HS-5 (cell line): ENCODE data around the gene PRDX5.

Source experiments
- DNase-seq: peaks from one replicate; pipeline ENCODE4 v3.0.0-alpha.2; 2012; ENCODE audit warnings: low read depth

PRDX5 gene

DNA sequence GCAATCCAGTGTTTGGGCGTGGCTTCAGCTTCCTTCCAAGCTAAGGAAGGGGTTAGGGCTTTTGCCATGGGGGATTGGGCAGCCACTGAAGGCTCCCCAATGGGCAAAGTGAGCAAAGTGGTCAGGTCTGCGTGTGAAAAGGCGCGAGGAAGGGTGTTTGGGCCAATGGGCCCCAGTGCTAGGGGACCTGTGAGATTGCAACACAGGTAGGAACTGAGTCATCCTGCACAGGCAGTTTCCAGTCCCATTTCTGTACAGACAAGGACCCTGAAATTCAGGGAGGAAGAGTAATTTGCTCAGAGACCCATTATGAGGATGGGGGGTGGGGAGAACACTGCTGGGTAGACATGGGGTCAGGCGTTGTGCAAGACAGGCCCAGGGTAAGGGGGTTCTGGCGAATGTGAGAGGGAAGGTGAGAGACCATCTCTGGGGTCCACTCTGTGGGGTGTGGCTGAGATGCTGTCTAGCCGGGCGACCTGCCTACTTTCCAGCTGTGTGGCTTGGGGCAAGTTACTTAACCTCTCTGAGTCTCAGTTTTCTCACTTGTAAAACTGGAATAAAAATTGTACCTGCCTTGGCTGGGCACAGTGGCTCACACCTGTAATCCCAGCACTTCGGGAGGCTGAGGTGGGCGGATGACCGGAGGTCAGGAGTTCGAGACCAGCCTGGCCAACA, 29.4 kb downstream of the PRDX5 start:
- DNase-seq: no peak

DNA sequence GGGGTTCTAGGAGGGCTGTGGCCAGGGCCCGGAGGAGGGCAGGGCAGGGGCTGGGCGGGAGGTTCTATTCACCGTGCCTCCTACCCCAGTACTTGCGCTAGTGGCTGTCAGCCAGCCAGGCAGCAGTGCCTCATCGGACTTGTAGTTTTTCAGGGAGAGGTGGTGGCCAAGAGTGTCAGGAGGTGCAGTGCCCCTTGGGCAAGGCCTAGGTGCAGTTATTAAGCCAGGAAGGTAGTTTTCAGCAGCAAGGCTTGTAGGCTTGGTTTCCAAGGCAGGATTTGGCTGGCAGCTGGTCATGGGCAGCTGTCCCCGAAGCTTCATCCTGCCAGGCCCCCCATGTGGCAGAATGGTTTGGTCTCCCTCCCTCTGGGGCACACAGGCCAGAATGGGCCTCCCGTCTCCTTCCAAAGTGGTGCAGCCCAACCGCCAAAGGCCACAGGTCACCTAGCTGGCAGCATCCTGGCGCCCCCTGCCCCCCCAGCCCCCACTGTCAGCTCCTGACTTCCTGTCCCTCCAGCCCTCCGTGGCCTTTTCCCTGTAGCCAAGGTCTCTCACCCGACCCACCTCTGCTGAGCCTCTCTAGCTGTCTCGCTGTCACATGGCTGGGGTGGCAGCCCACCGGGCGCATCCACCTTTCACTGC, 30.6 kb downstream of the PRDX5 start:
- DNase-seq: no peak

GRCh38 chr11:64349025-64349387, 31.1 kb downstream of the PRDX5 start:
- no peak for DNase-seq

GRCh38 chr11:64349404-64349803, 31.5 kb downstream of the PRDX5 start:
- no peak for DNase-seq

GRCh38 chr11:64351136-64351631, 33.3 kb downstream of the PRDX5 start:
- DNase-seq: no peak

DNA sequence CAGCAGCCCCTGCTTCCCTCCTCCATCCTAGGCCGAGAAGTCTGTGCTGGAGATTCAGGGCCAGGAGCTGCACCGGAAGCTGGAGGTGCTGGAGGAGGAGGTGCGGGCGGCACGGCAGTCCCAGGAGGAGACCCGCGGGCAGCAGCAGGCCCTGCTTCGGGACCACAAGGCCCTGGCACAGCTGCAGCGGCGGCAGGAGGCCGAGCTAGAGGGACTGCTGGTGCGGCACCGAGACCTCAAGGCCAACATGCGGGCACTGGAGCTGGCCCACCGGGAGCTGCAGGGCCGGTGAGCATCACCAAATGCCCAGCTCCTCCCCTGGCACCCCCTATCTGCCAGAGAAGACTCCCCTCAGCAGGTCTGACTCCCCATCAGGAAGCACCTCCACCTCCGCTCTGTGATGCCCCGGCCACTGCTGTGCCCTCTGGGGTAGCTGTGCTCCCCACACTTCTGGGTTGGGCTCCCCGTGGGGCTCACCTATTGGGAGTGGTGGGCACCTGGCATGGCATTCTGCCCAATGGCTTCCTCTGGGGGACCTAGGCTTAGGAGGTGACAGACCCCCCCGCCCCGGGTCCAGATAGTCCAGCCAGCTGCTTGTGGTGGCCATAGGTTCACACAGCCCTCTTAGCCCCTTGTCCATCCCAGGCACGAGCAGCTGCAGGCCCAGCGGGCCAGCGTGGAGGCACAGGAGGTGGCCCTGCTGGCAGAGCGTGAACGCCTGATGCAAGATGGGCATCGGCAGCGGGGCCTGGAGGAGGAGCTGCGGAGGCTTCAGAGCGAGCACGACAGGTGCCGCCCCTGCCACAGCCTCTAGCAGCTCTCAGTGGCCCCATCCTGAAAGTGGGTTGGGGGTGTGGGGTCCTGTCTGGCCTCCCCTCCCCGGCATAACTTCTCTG, 34.4 kb downstream of the PRDX5 start:
- no peak for DNase-seq

DNA sequence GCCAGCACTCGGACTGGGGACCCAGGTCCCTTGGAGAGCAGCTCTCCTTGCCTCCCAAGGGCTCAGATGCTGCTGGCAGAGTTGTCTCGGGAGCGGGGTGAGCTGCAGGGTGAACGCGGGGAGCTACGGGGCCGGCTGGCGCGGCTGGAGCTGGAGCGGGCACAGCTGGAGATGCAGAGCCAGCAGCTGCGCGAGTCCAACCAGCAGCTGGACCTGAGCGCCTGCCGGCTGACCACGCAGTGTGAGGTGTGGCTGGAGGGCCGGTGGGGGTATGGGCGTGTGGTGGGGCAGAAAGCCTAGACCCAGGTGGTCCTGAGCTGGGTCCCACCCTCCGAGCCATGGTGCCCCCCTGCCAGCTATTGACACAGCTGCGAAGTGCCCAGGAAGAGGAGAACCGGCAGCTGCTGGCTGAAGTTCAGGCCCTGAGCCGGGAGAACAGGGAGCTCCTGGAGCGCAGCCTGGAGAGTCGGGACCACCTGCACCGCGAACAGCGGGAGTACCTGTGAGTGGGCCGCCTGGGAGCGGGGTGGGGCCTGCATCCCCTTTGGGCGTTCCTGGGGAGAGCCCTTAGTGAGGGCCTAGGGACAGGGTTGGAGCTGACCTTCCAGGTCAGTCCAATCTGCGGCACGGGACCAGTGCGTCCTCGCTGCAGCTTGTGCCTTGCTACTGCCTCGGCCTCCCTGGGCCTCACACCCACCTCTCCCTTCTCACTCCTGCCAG, 35.2 kb downstream of the PRDX5 start:
- no peak for DNase-seq

GRCh38 chr11:64353715-64354506, 36.0 kb downstream of the PRDX5 start:
- DNase-seq: no peak

- peak; percentile 49 for DNase-seq
Observed at GRCh38 chr11:64355078-64355940, 37.4 kb downstream of the PRDX5 start.

DNA sequence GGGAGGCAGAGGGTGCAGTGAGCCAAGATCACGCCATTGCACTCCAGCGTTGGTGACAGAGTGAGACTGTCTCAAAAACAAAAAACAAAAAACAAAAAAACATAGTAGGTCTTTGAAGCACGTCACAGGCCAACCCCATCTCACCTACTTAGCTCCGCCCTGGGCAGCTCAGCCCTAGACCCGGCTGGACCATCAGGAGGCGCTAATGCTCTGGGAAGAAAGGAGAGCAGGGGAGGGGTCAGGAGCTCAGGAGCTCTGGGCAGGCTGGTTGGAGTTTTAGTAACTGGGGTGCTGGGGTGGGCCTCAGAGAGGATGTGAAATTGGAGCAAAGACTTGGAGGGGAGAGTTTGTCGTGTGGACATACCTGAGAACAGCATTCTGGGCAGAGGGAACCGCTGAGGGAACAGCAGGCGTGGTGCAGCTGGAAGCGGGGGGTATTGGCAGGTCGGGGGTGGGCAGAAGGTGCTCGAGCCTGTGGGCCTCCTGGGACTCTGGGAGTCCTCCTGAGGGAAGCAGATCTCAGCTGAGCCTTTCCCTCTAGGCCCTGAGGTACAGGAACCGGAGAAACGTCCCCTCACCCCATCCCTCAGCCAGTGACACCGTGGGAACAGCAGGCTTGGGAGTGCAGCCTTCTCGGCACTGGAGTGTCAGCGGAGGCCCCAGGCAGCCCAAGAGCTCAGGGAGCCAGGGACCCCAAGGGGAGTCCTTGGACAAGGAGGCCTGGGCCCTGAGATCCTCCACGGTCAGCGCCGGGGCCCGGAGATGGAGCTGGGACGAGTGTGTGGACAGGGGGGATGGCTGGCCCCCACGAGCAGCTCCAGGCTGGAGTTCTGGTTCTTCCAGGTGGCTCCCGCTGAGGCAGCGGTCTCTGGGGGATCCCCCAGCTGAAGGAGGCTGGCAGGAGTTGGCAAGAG, 38.8 kb downstream of the PRDX5 start:
- DNase-seq: no peak

DNA sequence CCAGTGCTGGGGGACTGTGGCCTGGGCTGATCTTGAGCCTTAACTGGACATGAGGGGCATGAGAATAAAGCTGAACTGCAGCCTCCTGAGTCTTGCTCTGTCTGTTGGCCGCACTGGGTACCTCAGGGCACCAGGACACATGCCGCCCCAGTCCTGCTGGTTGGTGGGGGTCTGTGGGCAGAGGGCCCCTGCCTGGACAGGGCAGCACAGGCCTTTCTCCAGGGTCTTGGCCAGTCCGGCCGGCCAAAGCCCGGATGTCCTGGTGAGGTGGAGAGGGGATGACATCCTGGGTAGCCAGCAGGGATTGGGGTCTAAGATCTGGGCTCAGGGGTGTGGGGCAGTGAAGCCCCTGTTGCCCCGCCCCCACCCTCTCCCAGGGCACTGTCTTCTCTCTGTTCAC, 39.5 kb downstream of the PRDX5 start:
- DNase-seq: no peak

DNA sequence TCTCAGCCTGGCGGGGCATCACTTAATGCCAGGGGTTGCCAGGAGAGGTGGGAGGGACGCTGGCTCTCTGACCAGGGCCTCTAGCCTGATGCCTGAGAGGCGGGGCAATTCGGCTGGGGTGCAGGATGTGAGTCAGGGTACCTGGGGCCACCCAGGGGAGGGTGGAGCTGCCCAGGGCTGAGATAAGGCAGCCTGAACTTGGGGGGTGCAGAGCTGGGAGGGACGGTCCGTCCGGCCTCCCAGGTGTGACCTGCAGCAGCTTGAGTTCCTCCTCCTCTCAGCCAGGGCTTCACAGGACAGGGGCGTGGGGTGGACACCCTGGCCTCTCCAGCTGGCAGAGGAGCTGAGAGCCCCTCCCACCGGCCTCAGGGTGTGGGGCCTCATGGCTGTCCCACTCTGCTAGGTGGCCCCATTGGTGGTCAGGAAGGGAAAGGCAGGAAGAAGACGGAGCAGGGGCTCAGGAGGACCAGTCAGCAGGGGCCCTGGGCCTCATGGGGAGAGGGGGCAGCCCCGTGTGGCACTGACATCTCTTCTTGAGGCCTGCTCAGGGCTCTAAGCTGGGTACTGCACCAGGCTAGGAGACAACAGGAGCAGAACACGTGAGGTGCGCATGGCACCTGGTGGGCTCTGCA, 40.1 kb downstream of the PRDX5 start:
- DNase-seq: peak; percentile 53

- no peak for DNase-seq
Observed at GRCh38 chr11:64358536-64358906, 40.6 kb downstream of the PRDX5 start.

- no peak for DNase-seq
Observed at GRCh38 chr11:64358907-64359711, 41.2 kb downstream of the PRDX5 start, which contains the start of gene RPS6KA4. RPS6KA4 (plus strand) TSS chr11:64359162; CDS start chr11:64359236, 74 bp downstream.

DNA sequence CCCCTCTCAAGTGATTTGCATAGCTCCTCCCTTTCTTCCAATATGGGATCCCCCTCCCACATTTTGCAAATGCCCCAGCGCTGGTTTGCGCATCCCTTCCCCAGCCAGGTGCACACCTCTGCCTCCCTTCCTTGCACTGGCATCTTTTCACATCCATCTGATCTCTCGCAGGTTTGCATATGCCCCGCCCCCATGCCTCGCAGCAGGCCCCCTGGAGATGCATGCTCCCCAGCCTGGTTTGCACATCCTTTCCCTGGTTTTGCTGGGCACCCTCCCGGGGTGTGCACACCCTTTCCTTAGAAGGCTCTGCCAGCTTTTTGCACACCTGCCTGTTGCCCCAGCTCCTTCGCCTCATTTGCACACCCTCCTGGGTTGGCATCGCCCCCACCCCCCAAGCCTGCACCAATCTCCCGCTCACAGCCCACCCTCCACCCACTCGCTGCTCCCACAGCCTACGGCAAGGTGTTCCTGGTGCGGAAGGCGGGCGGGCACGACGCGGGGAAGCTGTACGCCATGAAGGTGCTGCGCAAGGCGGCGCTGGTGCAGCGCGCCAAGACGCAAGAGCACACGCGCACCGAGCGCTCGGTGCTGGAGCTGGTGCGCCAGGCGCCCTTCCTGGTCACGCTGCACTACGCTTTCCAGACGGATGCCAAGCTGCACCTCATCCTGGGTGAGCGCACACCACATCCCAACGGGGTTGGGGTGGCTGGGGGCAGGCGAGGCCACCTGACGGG, 42.0 kb downstream of the PRDX5 start:
- no peak for DNase-seq

DNA sequence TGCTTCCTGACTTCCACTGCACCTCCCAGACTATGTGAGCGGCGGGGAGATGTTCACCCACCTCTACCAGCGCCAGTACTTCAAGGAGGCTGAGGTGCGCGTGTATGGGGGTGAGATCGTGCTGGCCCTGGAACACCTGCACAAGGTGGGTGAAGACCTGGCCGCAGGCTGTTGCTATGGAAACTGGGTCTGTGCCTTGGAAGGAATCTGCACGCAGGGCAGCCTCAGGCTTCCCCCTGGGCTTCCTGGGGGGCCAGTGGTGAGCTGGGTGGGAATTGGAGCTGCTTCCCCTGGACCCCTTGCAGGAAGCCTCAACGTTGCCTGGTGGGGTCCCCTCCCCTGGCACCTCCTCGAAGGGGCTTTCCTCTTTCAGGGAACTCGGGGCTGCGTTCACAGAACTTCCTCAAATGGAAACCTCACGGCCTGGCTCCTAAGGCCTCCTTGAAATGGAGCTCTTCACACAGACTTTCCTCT, 42.6 kb downstream of the PRDX5 start:
- no peak for DNase-seq

GRCh38 chr11:64361659-64362058, 43.7 kb downstream of the PRDX5 start:
- no peak for DNase-seq
